H9 (cell line): ENCODE data around the gene VSX1. TPM values are rescaled to one million over a fixed set of nuclear protein-coding genes. Genes with fewer than 3 reads are reported as not detected.

Experiments
- DNase-seq: peaks from one replicate; pipeline ENCODE4 v3.0.0-alpha.2; 2017
- H2AFZ ChIP-seq: one replicate; pipeline ENCODE4 v1.6.1; 2013; ENCODE audit warnings: mild to moderate bottlenecking, low read length, control low read depth, moderate library complexity
- H2AK5ac ChIP-seq: 2 replicates; pipeline ENCODE4 v1.6.1; 2013; ENCODE audit warnings: low read length, control low read depth, mixed read lengths; ENCODE audit not compliant: insufficient read length
- H2BK120ac ChIP-seq: one replicate; pipeline ENCODE4 v1.6.1; 2013; ENCODE audit warnings: low read depth, mild to moderate bottlenecking, low read length, control low read depth, inconsistent platforms; ENCODE audit not compliant: poor library complexity, severe bottlenecking
- H2BK12ac ChIP-seq: 2 replicates; pipeline ENCODE4 v1.6.1; 2013; ENCODE audit warnings: low read length, control low read depth, mixed read lengths, low read depth; ENCODE audit not compliant: insufficient read length
- H2BK15ac ChIP-seq: 2 replicates; pipeline ENCODE4 v1.6.1; 2013; ENCODE audit warnings: low read depth, low read length, control low read depth
- H2BK20ac ChIP-seq: one replicate; pipeline ENCODE4 v1.6.1; 2013; ENCODE audit warnings: low read depth, mild to moderate bottlenecking, low read length, control low read depth, inconsistent platforms; ENCODE audit not compliant: poor library complexity, severe bottlenecking
- H2BK5ac ChIP-seq: 2 replicates; pipeline ENCODE4 v1.6.1; 2013; ENCODE audit warnings: low read length, control low read depth, mixed read lengths; ENCODE audit not compliant: insufficient read length
- H3K14ac ChIP-seq: 2 replicates; pipeline ENCODE4 v1.6.1; 2013; ENCODE audit warnings: low read length, control low read depth; ENCODE audit not compliant: insufficient read depth
- H3K18ac ChIP-seq: 2 replicates; pipeline ENCODE4 v1.6.1; 2013; ENCODE audit warnings: low read depth, mild to moderate bottlenecking, mixed read lengths, low read length, control low read depth; ENCODE audit not compliant: insufficient read length
- H3K23ac ChIP-seq: 2 replicates; pipeline ENCODE4 v1.6.1; 2013; ENCODE audit warnings: low read length, control low read depth, mixed read lengths, low read depth; ENCODE audit not compliant: insufficient read length
- H3K23me2 ChIP-seq: 2 replicates; pipeline ENCODE4 v1.6.1; 2013; ENCODE audit warnings: low read depth, mild to moderate bottlenecking, mixed read lengths, low read length, control low read depth; ENCODE audit not compliant: insufficient read length, poor library complexity, severe bottlenecking
- H3K27ac ChIP-seq: 2 replicates; pipeline ENCODE4 v1.5.1; 2013; ENCODE audit warnings: low read length, control low read depth, mixed read lengths, low read depth; ENCODE audit not compliant: insufficient read length
- H3K27me3 ChIP-seq: 2 replicates; pipeline ENCODE4 v1.6.1; 2013; ENCODE audit warnings: low read length, control low read depth, inconsistent platforms; ENCODE audit not compliant: insufficient read depth
- H3K4ac ChIP-seq: 2 replicates; pipeline ENCODE4 v1.6.1; 2013; ENCODE audit warnings: low read depth, mild to moderate bottlenecking, control low read depth, inconsistent platforms, low read length, moderate library complexity
- H3K4me1 ChIP-seq: 2 replicates; pipeline ENCODE4 v1.6.1; 2013; ENCODE audit warnings: low read length, control low read depth, inconsistent platforms; ENCODE audit not compliant: insufficient read depth
- H3K4me2 ChIP-seq: 2 replicates; pipeline ENCODE4 v1.6.1; 2013; ENCODE audit warnings: low read length, control low read depth, mixed read lengths; ENCODE audit not compliant: insufficient read length, insufficient read depth
- H3K56ac ChIP-seq: 2 replicates; pipeline ENCODE4 v1.6.1; 2013; ENCODE audit warnings: low read depth, mild to moderate bottlenecking, mixed read lengths, low read length, control low read depth; ENCODE audit not compliant: insufficient read length
- H3K79me1 ChIP-seq: 2 replicates; pipeline ENCODE4 v1.6.1; 2013; ENCODE audit warnings: low read depth, mild to moderate bottlenecking, moderate library complexity, low read length, control low read depth, inconsistent platforms; ENCODE audit not compliant: insufficient read depth, poor library complexity, severe bottlenecking
- H3K79me2 ChIP-seq: 2 replicates; pipeline ENCODE4 v1.6.1; 2013; ENCODE audit warnings: low read length, control low read depth, inconsistent platforms; ENCODE audit not compliant: insufficient read depth
- H3K9ac ChIP-seq: 2 replicates; pipeline ENCODE4 v1.6.1; 2013; ENCODE audit warnings: low read length, control low read depth, mixed read lengths; ENCODE audit not compliant: insufficient read length; ENCODE audit errors: extremely low read depth
- H3K9me3 ChIP-seq: one replicate; pipeline ENCODE4 v1.6.1; 2013; ENCODE audit warnings: low read depth, low read length, inconsistent platforms; ENCODE audit not compliant: control insufficient read depth
- H3T11ph ChIP-seq: one replicate; pipeline ENCODE4 v1.6.1; 2013; ENCODE audit warnings: mild to moderate bottlenecking, low read length, control low read depth, inconsistent platforms
- H4K20me1 ChIP-seq: one replicate; pipeline ENCODE4 v1.6.1; 2013; ENCODE audit not compliant: control insufficient read depth, insufficient read length, insufficient read depth
- H4K5ac ChIP-seq: 2 replicates; pipeline ENCODE4 v1.6.1; 2013; ENCODE audit warnings: low read depth, mild to moderate bottlenecking, mixed read lengths, low read length, control low read depth; ENCODE audit not compliant: insufficient read length
- H4K8ac ChIP-seq: replicated peaks from 2 replicates; pipeline ENCODE4 v1.6.1; 2013; ENCODE audit warnings: low read length, control low read depth, mixed read lengths, low read depth; ENCODE audit not compliant: insufficient read length
- H4K91ac ChIP-seq: 2 replicates; pipeline ENCODE4 v1.6.1; 2013; ENCODE audit warnings: low read depth, mild to moderate bottlenecking, moderate library complexity, mixed read lengths, low read length, control low read depth; ENCODE audit not compliant: insufficient read length
- H3K27ac Mint-ChIP-seq, 3 experiments: 2 replicates in 2 of 3; 3 replicates in 1 of 3; pipeline ENCODE4 v1.8.0; 2020 to 2021; ENCODE audit warnings: mixed read lengths in 3 of 3, mild to moderate bottlenecking in 1 of 3, moderate library complexity in 1 of 3
- H3K27me3 Mint-ChIP-seq: 2 replicates; pipeline ENCODE4 v1.8.0; 2021; ENCODE audit warnings: low read depth, mild to moderate bottlenecking, moderate library complexity, mixed read lengths
- H3K36me3 Mint-ChIP-seq, 3 experiments: 2 replicates in 2 of 3; 3 replicates in 1 of 3; pipeline ENCODE4 v1.8.0; 2020 to 2021; ENCODE audit warnings: low read depth in 3 of 3, mixed read lengths in 3 of 3; ENCODE audit not compliant: insufficient read depth in 1 of 3
- H3K4me1 Mint-ChIP-seq, 2 experiments: 2 replicates each; pipeline ENCODE4 v1.8.0; 2020; ENCODE audit warnings: mixed read lengths in 2 of 2
- H3K4me3 Mint-ChIP-seq, 2 experiments: 2 replicates in 1 of 2; 3 replicates in 1 of 2; pipeline ENCODE4 v1.8.0; 2020 to 2021; ENCODE audit warnings: mild to moderate bottlenecking in 2 of 2, mixed read lengths in 2 of 2, moderate library complexity in 1 of 2
- H3K9me3 Mint-ChIP-seq, 2 experiments: 2 replicates in 1 of 2; 3 replicates in 1 of 2; pipeline ENCODE4 v1.8.0; 2020; ENCODE audit warnings: mild to moderate bottlenecking in 2 of 2, mixed read lengths in 2 of 2, moderate library complexity in 1 of 2
- WGBS: extraction: QIAGEN DNeasy Blood & Tissue Kit; methylation state at CpG from one replicate; pipeline ENCODE4 v1.1.7; 2013; ENCODE audit warnings: missing lambda C conversion rate, low lambda C conversion rate, mixed read lengths; ENCODE audit not compliant: insufficient read length; ENCODE audit errors: extremely low coverage; 5-methylcytosine and 5-hydroxymethylcytosine counted together
- total RNA-seq: library from RNA; stranded (reverse); gene quantifications from 2 replicates; pipeline ENCODE4 v1.2.1, GENCODE V29; 2021
- TF ChIP-seq, protein P1 (sequence below): fragments of 200-600 bp; sonication (generic); conservative IDR thresholded peaks from 3 replicates; pipeline ENCODE4 v1.8.0; 2021; ENCODE audit warnings: antibody characterized with exemption, mild to moderate bottlenecking

VSX1 gene
- total RNA-seq, 1 experiment from 2014 or later = not detected

DNA sequence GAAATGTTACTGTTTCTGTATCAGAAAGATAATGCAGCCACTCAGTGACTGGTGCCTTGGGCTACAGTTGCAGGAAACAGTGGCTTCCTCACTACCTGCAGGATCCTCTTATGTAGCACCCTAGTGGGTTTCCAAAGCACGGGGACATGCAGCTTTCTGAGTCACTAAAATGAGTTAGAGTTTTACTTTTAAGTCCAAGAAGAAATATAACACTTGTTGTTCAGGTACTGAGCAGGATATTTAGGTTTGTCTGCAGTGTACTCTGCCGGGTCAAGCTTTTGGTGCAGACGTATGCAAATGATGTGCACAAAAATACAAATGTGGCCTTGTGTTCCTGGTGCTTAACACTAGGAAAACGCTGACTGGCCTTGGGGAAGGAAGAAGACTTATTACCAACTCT lies 46.0 kb downstream of the VSX1 start:
- Histone ChIP-seq H3K14ac (no peak overlapping the region), H2BK15ac (no peak overlapping the region), H3K4me2 (no peak overlapping the region), H3K79me2 (no peaks in the 10 kb centered on the region), H2BK20ac (no peak overlapping the region), H4K8ac (no peak overlapping the region), H4K5ac (no peak overlapping the region), H2AFZ (no peak overlapping the region), H3K79me1 (no peaks in the 10 kb centered on the region), H3K4ac (no peak overlapping the region), H3K27me3 (no peaks in the 10 kb centered on the region), H3K18ac (no peak overlapping the region), H2AK5ac (no peak overlapping the region), H3K9ac (no peak overlapping the region), H3K56ac (no peak overlapping the region), H2BK12ac (no peak overlapping the region), H3K23me2 (no peaks in the 10 kb centered on the region), H3K27ac (no peak overlapping the region), H2BK5ac (no peak overlapping the region), H2BK120ac (no peak overlapping the region), H4K20me1 (no peaks in the 10 kb centered on the region), H3T11ph (no peak overlapping the region), H3K4me1 (peaks cover 2% of the 10 kb centered on the region; the same call in 1 of the 2 replicates), H3K23ac (no peak overlapping the region), H3K9me3 (no peaks in the 10 kb centered on the region), H4K91ac (no peak overlapping the region)
- H3K27ac Mint-ChIP-seq = no peak overlapping the region
- no CpG with 5 or more reads among the region's 4 CpGs for WGBS
- TF ChIP-seq, protein P1, sequence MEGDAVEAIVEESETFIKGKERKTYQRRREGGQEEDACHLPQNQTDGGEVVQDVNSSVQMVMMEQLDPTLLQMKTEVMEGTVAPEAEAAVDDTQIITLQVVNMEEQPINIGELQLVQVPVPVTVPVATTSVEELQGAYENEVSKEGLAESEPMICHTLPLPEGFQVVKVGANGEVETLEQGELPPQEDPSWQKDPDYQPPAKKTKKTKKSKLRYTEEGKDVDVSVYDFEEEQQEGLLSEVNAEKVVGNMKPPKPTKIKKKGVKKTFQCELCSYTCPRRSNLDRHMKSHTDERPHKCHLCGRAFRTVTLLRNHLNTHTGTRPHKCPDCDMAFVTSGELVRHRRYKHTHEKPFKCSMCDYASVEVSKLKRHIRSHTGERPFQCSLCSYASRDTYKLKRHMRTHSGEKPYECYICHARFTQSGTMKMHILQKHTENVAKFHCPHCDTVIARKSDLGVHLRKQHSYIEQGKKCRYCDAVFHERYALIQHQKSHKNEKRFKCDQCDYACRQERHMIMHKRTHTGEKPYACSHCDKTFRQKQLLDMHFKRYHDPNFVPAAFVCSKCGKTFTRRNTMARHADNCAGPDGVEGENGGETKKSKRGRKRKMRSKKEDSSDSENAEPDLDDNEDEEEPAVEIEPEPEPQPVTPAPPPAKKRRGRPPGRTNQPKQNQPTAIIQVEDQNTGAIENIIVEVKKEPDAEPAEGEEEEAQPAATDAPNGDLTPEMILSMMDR = no peak
- H3K36me3 Mint-ChIP-seq = peaks cover 0 to 2% (median 0%) of the 10 kb centered on the region in 3 experiments; a peak in 1 of 7 replicates
- no peaks in the 10 kb centered on the region for H3K9me3 Mint-ChIP-seq
- peaks cover 19% of the 10 kb centered on the region for H3K27me3 Mint-ChIP-seq
- no peak overlapping the region for H3K4me3 Mint-ChIP-seq
- H3K4me1 Mint-ChIP-seq = peaks cover 16% of the 10 kb centered on the region in 2 experiments
- no peak for DNase-seq
